K562 (cell line): Measurements from ENCODE around the gene CEP72. TPM values are rescaled to one million over a fixed set of nuclear protein-coding genes. Genes with fewer than 3 reads are reported as not detected.

Experiments used
- ATAC-seq: fragments of 200-7000 bp; cut with Tn5 transposase; 3 replicates; pipeline ENCODE4 v1.9.1; 2020; ENCODE audit warnings: moderate library complexity
- BruUV-seq: library from RNA; stranded (reverse); fragments of 400-500 nt; replicated peaks from 2 replicates; lab custom pipeline; 2021; lab: Mats Ljungman, UMichigan
- CTCF ChIA-PET: fragments of 300-600 bp; formaldehyde crosslinking; extraction: SDS; loops from one replicate; lab custom pipeline; 2021; ENCODE audit warnings: low intra/inter-chr PET ratio; lab: Yijun Ruan, JAX
- POLR2A ChIA-PET: fragments of 300-600, 350-650 bp; sonication (Branson Sonifier 250); formaldehyde crosslinking; extraction: SDS; loops from one replicate; lab custom pipeline; 2021; ENCODE audit warnings: antibody characterized with exemption, inconsistent platforms; lab: Yijun Ruan, JAX
- DNase-seq, 4 experiments: peaks; one replicate each; pipeline versions ENCODE4 v3.0.0 to v3.0.0-alpha.2; 2011 to 2018; ENCODE audit warnings: low spot score in 3 of 4, mixed read lengths in 3 of 4; ENCODE audit errors: extremely low read depth in 1 of 4
- FAIRE-seq: peaks from 2 replicates; lab custom pipeline; 2011; peaks lifted over from hg19 to GRCh38; lab: Jason Lieb, UNC
- H2AFZ ChIP-seq: 2 replicates; pipeline ENCODE4 v1.6.0; 2011; ENCODE audit warnings: low read depth, low read length, control low read depth, inconsistent platforms
- H3K27ac ChIP-seq: fragments of 200-600 bp; 3 replicates; pipeline ENCODE4 v1.8.0; 2011; ENCODE audit warnings: low read depth, mild to moderate bottlenecking, control low read depth, inconsistent platforms, low read length, moderate library complexity, mixed read lengths; ENCODE audit errors: extremely low read depth
- H3K27me3 ChIP-seq, 2 experiments: fragments of 300-600 bp in 1 of 2; 2 replicates in 1 of 2; 3 replicates in 1 of 2; pipeline versions ENCODE4 v1.6.0 to v1.8.0; 2011; ENCODE audit warnings: inconsistent platforms in 2 of 2, low read length in 2 of 2, mild to moderate bottlenecking in 1 of 2, mixed read lengths in 1 of 2, moderate library complexity in 1 of 2; ENCODE audit not compliant: control insufficient read depth in 2 of 2, insufficient read depth in 2 of 2
- H3K36me3 ChIP-seq: fragments of 300-600 bp; 3 replicates; pipeline ENCODE4 v1.8.0; 2011; ENCODE audit warnings: mild to moderate bottlenecking, low read length, inconsistent platforms; ENCODE audit not compliant: control insufficient read depth, insufficient read depth
- H3K4me1 ChIP-seq, 2 experiments: fragments of 200-600 bp in 1 of 2; replicated peaks in 1 of 2; 2 replicates in 1 of 2; 3 replicates in 1 of 2; pipeline versions ENCODE4 v1.5.1 to v1.8.0; 2011; ENCODE audit warnings: inconsistent platforms in 2 of 2, low read length in 2 of 2, mild to moderate bottlenecking in 1 of 2, mixed read lengths in 1 of 2, moderate library complexity in 1 of 2; ENCODE audit not compliant: control insufficient read depth in 2 of 2, insufficient read depth in 2 of 2
- H3K4me2 ChIP-seq: 2 replicates; pipeline ENCODE4 v1.6.1; 2011; ENCODE audit warnings: low read length, control low read depth, inconsistent platforms, mixed read lengths; ENCODE audit not compliant: insufficient read depth
- H3K4me3 ChIP-seq: fragments of 200-600 bp; sonication (generic), shearing (Covaris generic); 2 replicates; pipeline ENCODE4 v1.5.1; 2016; ENCODE audit warnings: control low read depth, inconsistent platforms
- H3K79me2 ChIP-seq: fragments of 200-600 bp; 3 replicates; pipeline ENCODE4 v1.8.0; 2011; ENCODE audit warnings: low read length, inconsistent platforms; ENCODE audit not compliant: control insufficient read depth, insufficient read depth
- H3K9ac ChIP-seq, 2 experiments: 2 replicates each; pipeline versions ENCODE4 v1.6.0 to v1.6.1; 2011; ENCODE audit warnings: low read depth in 2 of 2, low read length in 2 of 2, control low read depth in 1 of 2, inconsistent platforms in 1 of 2, mild to moderate bottlenecking in 1 of 2, mixed read lengths in 1 of 2; ENCODE audit not compliant: insufficient read depth in 1 of 2
- H3K9me1 ChIP-seq: one replicate; pipeline ENCODE4 v1.6.0; 2011; ENCODE audit warnings: inconsistent platforms, mild to moderate bottlenecking, low read length, moderate library complexity; ENCODE audit not compliant: control insufficient read depth, insufficient read depth
- H3K9me3 ChIP-seq: replicated peaks from 2 replicates; pipeline ENCODE4 v1.5.1; 2011; ENCODE audit warnings: low read depth, low read length, inconsistent platforms; ENCODE audit not compliant: control insufficient read depth, insufficient read depth
- H4K20me1 ChIP-seq: replicated peaks from 2 replicates; pipeline ENCODE4 v1.6.1; 2011; ENCODE audit warnings: low read length, inconsistent platforms, mixed read lengths; ENCODE audit not compliant: control insufficient read depth, insufficient read depth
- C11orf30 ChIP-seq: fragments of 450-650 bp; IDR thresholded peaks from 2 replicates; pipeline ENCODE4 v1.6.1; 2016; ENCODE audit warnings: low read depth, mild to moderate bottlenecking
- CHD4 ChIP-seq: fragments of 200-600 bp; sonication (generic); IDR thresholded peaks from 3 replicates; pipeline ENCODE4 v1.6.1; 2012; ENCODE audit warnings: low read depth, mild to moderate bottlenecking, mixed read lengths, low read length, inconsistent platforms; ENCODE audit not compliant: insufficient read depth, insufficient replicate concordance, poor library complexity, severe bottlenecking
- DDX20 ChIP-seq: fragments of 450-650 bp; IDR thresholded peaks from 2 replicates; pipeline ENCODE4 v1.6.1; 2016; ENCODE audit warnings: missing genetic modification characterization, low read depth, mild to moderate bottlenecking, missing compliant biosample characterization, moderate library complexity
- FOXA3 ChIP-seq, 2 experiments: fragments of 450-650 bp in 1 of 2; sonication (generic) in 1 of 2; formaldehyde crosslinking; IDR thresholded peaks in 1 of 2; conservative IDR thresholded peaks in 1 of 2; 2 replicates each; pipeline versions ENCODE4 v1.4.0 to v1.8.0; 2020 to 2022; ENCODE audit warnings: mild to moderate bottlenecking in 2 of 2, missing genetic modification reagents in 1 of 2
- JUNB ChIP-seq: fragments of 450-650 bp; formaldehyde crosslinking; conservative IDR thresholded peaks from 2 replicates; pipeline ENCODE4 v1.4.0; 2020; ENCODE audit warnings: mild to moderate bottlenecking
- TAF9B ChIP-seq: fragments of 450-650 bp; IDR thresholded peaks from 2 replicates; pipeline ENCODE4 v1.6.1; 2018; ENCODE audit warnings: mild to moderate bottlenecking; ENCODE audit not compliant: partially characterized antibody
- ZNF121 ChIP-seq: sonication (generic); formaldehyde crosslinking; conservative IDR thresholded peaks from 2 replicates; pipeline ENCODE4 v1.8.0; 2022; ENCODE audit warnings: missing genetic modification reagents
- WGBS: fragments of 100-300 bp; shearing (Covaris generic); methylation state at CpG from one replicate; pipeline ENCODE4 v1.1.6; 2016; ENCODE audit warnings: low coverage, mixed read lengths; ENCODE audit not compliant: insufficient coverage; ENCODE audit errors: missing lambda C conversion rate; 5-methylcytosine and 5-hydroxymethylcytosine counted together
- in situ Hi-C: fragments of 300-500 bp; cut with MboI; formaldehyde crosslinking; loops from 4 replicates; pipeline ENCODE4 v1.15.0; 2018; ENCODE audit warnings: inconsistent platforms, mixed read lengths
- intact Hi-C: fragments of 100-400 bp; cut with micrococcal nuclease; formaldehyde crosslinking; loops from 2 replicates; pipeline ENCODE4 v1.14.2; 2022
- polyA plus RNA-seq, 8 experiments: library from polyadenylated mRNA; depleted of rRNA in 4 of 8; stranded (reverse) in 5 of 8; unstranded in 3 of 8; fragments of >200 nt; fragmentation: Nextera tagmentation in 2 of 8; fragmentation: Illumina TruSeq in 1 of 8; extraction: Ambion mirVana in 2 of 8; extraction: Trizol in 1 of 8; gene quantifications; 2 replicates each; pipeline versions ENCODE4 v1.2.1 to v1.2.3, GENCODE V29; 2011 to 2014; ENCODE audit warnings: inconsistent platforms in 1 of 8, missing spikeins in 1 of 8
- total RNA-seq, 7 experiments: library from RNA; depleted of rRNA in 6 of 7; stranded (reverse); fragments of >200 nt in 6 of 7; fragmentation: Illumina TruSeq in 2 of 7; extraction: Trizol in 2 of 7; gene quantifications; 2 replicates each; pipeline versions ENCODE4 v1.2.1 to v1.2.3, GENCODE V29; 2011 to 2021; ENCODE audit warnings: low replicate concordance in 1 of 7
- TF ChIP-seq, protein P1 (sequence below): fragments of 250-450 bp; sonication (Bioruptor Pico); IDR thresholded peaks from 2 replicates; pipeline ENCODE4 v1.5.0; 2022; ENCODE audit warnings: mild to moderate bottlenecking
- TF ChIP-seq, protein P2 (sequence below): fragments of 450-650 bp; IDR thresholded peaks from 2 replicates; pipeline ENCODE4 v1.6.1; 2016; ENCODE audit warnings: mild to moderate bottlenecking
- TF ChIP-seq, protein P3 (sequence below): sonication (generic); formaldehyde crosslinking; IDR thresholded peaks from 2 replicates; pipeline ENCODE4 v1.8.1; 2023; ENCODE audit warnings: mild to moderate bottlenecking, missing genetic modification reagents

The CEP72 gene
- total and polyA plus RNA-seq, 9 of the 15 experiments (the other 6 are each of a cell fraction or from before 2014, with no cell fraction given), result 0.89 to 38.1 (median 14.2) TPM

DNA sequence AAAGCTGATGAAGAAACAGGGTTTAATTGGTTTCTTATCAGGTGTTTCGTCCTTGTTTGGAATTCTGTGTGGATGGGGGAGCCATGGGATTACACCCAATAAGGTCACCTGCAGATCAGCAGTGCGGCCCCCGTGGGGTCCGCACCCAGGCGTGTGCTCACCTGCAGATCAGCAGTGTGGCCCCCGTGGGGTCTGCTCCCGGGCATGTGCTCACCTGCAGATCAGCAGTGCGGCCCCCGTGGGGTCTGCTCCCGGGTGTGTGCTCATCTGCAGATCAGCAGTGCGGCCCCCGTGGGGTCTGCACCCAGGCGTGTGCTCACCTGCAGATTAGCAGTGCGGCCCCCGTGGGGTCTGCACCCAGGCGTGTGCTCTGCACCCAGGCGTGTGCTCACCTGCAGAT, 41.7 kb upstream of the CEP72 start:
- Histone ChIP-seq H3K9me1 (no peaks in the 10 kb centered on the region), H3K9ac (no peak overlapping the region), H3K36me3 (no peaks in the 10 kb centered on the region), H4K20me1 (no peaks in the 10 kb centered on the region), H3K27me3 (peaks cover 55 to 82% of the 10 kb centered on the region in 2 experiments), H3K4me3 (no peak overlapping the region), H3K4me1 (peaks cover 0 to 30% of the 10 kb centered on the region in 2 experiments; a peak in 2 of 5 replicates), H3K9me3 (no peaks in the 10 kb centered on the region), H3K79me2 (no peaks in the 10 kb centered on the region), H3K4me2 (no peak overlapping the region), H2AFZ (no peak overlapping the region), H3K27ac (no peak overlapping the region)
- ChIA-PET CTCF (no interaction called here), POLR2A (interaction anchor here (1.2 kb wide), 1 partner anchor 34 kb away, joined by 3 read pairs; no protein-coding TSS in a partner anchor)
- DNase-seq, result no peak
- in situ Hi-C loops, result no loop called here
- intact Hi-C loops, result no loop called here
- BruUV-seq, result no TSS peak
- TF ChIP-seq, protein P1, sequence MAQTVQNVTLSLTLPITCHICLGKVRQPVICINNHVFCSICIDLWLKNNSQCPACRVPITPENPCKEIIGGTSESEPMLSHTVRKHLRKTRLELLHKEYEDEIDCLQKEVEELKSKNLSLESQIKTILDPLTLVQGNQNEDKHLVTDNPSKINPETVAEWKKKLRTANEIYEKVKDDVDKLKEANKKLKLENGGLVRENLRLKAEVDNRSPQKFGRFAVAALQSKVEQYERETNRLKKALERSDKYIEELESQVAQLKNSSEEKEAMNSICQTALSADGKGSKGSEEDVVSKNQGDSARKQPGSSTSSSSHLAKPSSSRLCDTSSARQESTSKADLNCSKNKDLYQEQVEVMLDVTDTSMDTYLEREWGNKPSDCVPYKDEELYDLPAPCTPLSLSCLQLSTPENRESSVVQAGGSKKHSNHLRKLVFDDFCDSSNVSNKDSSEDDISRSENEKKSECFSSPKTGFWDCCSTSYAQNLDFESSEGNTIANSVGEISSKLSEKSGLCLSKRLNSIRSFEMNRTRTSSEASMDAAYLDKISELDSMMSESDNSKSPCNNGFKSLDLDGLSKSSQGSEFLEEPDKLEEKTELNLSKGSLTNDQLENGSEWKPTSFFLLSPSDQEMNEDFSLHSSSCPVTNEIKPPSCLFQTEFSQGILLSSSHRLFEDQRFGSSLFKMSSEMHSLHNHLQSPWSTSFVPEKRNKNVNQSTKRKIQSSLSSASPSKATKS (CRISPR knock-in tag), result no peak
- TF ChIP-seq, protein P2, sequence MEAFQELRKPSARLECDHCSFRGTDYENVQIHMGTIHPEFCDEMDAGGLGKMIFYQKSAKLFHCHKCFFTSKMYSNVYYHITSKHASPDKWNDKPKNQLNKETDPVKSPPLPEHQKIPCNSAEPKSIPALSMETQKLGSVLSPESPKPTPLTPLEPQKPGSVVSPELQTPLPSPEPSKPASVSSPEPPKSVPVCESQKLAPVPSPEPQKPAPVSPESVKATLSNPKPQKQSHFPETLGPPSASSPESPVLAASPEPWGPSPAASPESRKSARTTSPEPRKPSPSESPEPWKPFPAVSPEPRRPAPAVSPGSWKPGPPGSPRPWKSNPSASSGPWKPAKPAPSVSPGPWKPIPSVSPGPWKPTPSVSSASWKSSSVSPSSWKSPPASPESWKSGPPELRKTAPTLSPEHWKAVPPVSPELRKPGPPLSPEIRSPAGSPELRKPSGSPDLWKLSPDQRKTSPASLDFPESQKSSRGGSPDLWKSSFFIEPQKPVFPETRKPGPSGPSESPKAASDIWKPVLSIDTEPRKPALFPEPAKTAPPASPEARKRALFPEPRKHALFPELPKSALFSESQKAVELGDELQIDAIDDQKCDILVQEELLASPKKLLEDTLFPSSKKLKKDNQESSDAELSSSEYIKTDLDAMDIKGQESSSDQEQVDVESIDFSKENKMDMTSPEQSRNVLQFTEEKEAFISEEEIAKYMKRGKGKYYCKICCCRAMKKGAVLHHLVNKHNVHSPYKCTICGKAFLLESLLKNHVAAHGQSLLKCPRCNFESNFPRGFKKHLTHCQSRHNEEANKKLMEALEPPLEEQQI, result no peak
- TF ChIP-seq, protein P3, sequence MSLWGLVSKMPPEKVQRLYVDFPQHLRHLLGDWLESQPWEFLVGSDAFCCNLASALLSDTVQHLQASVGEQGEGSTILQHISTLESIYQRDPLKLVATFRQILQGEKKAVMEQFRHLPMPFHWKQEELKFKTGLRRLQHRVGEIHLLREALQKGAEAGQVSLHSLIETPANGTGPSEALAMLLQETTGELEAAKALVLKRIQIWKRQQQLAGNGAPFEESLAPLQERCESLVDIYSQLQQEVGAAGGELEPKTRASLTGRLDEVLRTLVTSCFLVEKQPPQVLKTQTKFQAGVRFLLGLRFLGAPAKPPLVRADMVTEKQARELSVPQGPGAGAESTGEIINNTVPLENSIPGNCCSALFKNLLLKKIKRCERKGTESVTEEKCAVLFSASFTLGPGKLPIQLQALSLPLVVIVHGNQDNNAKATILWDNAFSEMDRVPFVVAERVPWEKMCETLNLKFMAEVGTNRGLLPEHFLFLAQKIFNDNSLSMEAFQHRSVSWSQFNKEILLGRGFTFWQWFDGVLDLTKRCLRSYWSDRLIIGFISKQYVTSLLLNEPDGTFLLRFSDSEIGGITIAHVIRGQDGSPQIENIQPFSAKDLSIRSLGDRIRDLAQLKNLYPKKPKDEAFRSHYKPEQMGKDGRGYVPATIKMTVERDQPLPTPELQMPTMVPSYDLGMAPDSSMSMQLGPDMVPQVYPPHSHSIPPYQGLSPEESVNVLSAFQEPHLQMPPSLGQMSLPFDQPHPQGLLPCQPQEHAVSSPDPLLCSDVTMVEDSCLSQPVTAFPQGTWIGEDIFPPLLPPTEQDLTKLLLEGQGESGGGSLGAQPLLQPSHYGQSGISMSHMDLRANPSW (CRISPR knock-in tag), result no peak
- TF ChIP-seq DDX20 (tag) (no peak), JUNB (CRISPR knock-in tag) (no peak), FOXA3 (CRISPR knock-in tag; conservative IDR thresholded peaks at IDR 0.05 in 1 of 2, IDR thresholded peaks at IDR 0.05 in 1 of 2) (no peak), ZNF121 (no peak), TAF9B (no peak), CHD4 (no peak), C11orf30 (no peak)
- WGBS, result 0% methylated on average over 17 of the region's 17 CpGs
- no peak for ATAC-seq
- no peak for FAIRE-seq
